Neural cell (in vitro differentiated cells): ENCODE results near the gene WDR1. TPM values are rescaled to one million over a fixed set of nuclear protein-coding genes. Genes with fewer than 3 reads are reported as not detected.

ENCODE experiments used
- H2AFZ ChIP-seq: fragments of 200-600, 300-800 bp; sonication (generic), shearing (Covaris generic); 2 replicates; pipeline ENCODE4 v1.6.0; 2014; ENCODE audit warnings: low read depth, mild to moderate bottlenecking, antibody characterized with exemption, low read length, moderate library complexity
- H3F3A ChIP-seq: fragments of 200-600 bp; shearing (Covaris generic); 2 replicates; pipeline ENCODE4 v1.6.1; 2016; ENCODE audit warnings: mild to moderate bottlenecking, moderate library complexity, mixed read lengths, antibody characterized with exemption, low read length; ENCODE audit not compliant: insufficient read depth, poor library complexity, severe bottlenecking
- H3K27ac ChIP-seq: fragments of 200-600, 300-800 bp; sonication (generic), shearing (Covaris generic); 2 replicates; pipeline ENCODE4 v1.5.1; 2014; ENCODE audit warnings: mild to moderate bottlenecking, low read length, moderate library complexity
- H3K27me3 ChIP-seq: fragments of 300-800, 200-600 bp; sonication (generic), shearing (Covaris generic); 2 replicates; pipeline ENCODE4 v1.6.0; 2014; ENCODE audit warnings: mild to moderate bottlenecking, low read depth, low read length, moderate library complexity; ENCODE audit not compliant: insufficient read depth
- H3K36me3 ChIP-seq: fragments of 300-800, 200-600 bp; sonication (generic), shearing (Covaris generic); 2 replicates; pipeline ENCODE4 v1.5.1; 2014; ENCODE audit warnings: mild to moderate bottlenecking, antibody characterized with exemption, low read length, moderate library complexity; ENCODE audit not compliant: insufficient read depth
- H3K4me2 ChIP-seq: fragments of 300-800, 200-600 bp; sonication (generic), shearing (Covaris generic); 2 replicates; pipeline ENCODE4 v1.6.0; 2014; ENCODE audit warnings: mild to moderate bottlenecking, low read length
- H3K4me3 ChIP-seq: fragments of 300-800, 200-600 bp; sonication (generic), shearing (Covaris generic); 2 replicates; pipeline ENCODE4 v1.5.1; 2014; ENCODE audit warnings: mild to moderate bottlenecking, low read length, moderate library complexity
- H3K79me2 ChIP-seq: fragments of 200-600 bp; shearing (Covaris generic); replicated peaks from 2 replicates; pipeline ENCODE4 v1.6.0; 2014; ENCODE audit warnings: mild to moderate bottlenecking, low read length, moderate library complexity; ENCODE audit not compliant: insufficient read depth
- H3K9ac ChIP-seq: fragments of 300-800, 200-600 bp; sonication (generic), shearing (Covaris generic); 2 replicates; pipeline ENCODE4 v1.6.1; 2016; ENCODE audit warnings: mild to moderate bottlenecking, low read length, mixed read lengths
- H3K9me2 ChIP-seq: fragments of 200-600 bp; shearing (Covaris generic); 2 replicates; pipeline ENCODE4 v1.6.1; 2016; ENCODE audit warnings: mild to moderate bottlenecking, low read length, mixed read lengths; ENCODE audit not compliant: insufficient read depth
- H3K9me3 ChIP-seq: fragments of 200-600, 300-800 bp; sonication (generic), shearing (Covaris generic); 2 replicates; pipeline ENCODE4 v1.6.1; 2016; ENCODE audit warnings: mild to moderate bottlenecking, mixed run types, low read length, moderate library complexity, mixed read lengths
- H4K20me1 ChIP-seq: fragments of 200-600 bp; shearing (Covaris generic); 2 replicates; pipeline ENCODE4 v1.6.1; 2016; ENCODE audit warnings: mild to moderate bottlenecking, mixed run types; ENCODE audit not compliant: insufficient read depth
- CTCF ChIP-seq: fragments of 450-650 bp; IDR thresholded peaks from 2 replicates; pipeline ENCODE4 v1.5.1; 2014; ENCODE audit warnings: antibody characterized with exemption, mild to moderate bottlenecking, moderate library complexity; ENCODE audit not compliant: poor library complexity, severe bottlenecking
- EP300 ChIP-seq: fragments of 450-650 bp; conservative IDR thresholded peaks from 2 replicates; pipeline ENCODE4 v1.6.1; 2014; ENCODE audit warnings: antibody characterized with exemption, mild to moderate bottlenecking, moderate library complexity; ENCODE audit not compliant: poor library complexity, severe bottlenecking
- EZH2 ChIP-seq: fragments of 200-600, 300-800 bp; shearing (Covaris generic), sonication (generic); IDR thresholded peaks from 2 replicates; pipeline ENCODE4 v1.6.1; 2014; ENCODE audit warnings: antibody characterized with exemption, low read length, borderline replicate concordance, mild to moderate bottlenecking; ENCODE audit not compliant: insufficient read depth, poor library complexity, severe bottlenecking
- MXI1 ChIP-seq: fragments of 450-650 bp; conservative IDR thresholded peaks from 2 replicates; pipeline ENCODE4 v1.6.1; 2014; ENCODE audit warnings: antibody characterized with exemption, mild to moderate bottlenecking; ENCODE audit not compliant: poor library complexity, severe bottlenecking
- POLR2AphosphoS5 ChIP-seq: IDR thresholded peaks from 2 replicates; pipeline ENCODE4 v1.6.1; 2012
- RAD21 ChIP-seq: fragments of 450-650 bp; conservative IDR thresholded peaks from 2 replicates; pipeline ENCODE4 v1.6.1; 2014; ENCODE audit warnings: antibody characterized with exemption, mild to moderate bottlenecking, moderate library complexity
- REST ChIP-seq: IDR thresholded peaks from 2 replicates; pipeline ENCODE4 v1.6.1; 2012; ENCODE audit warnings: borderline replicate concordance
- SMC3 ChIP-seq: fragments of 450-650 bp; conservative IDR thresholded peaks from 2 replicates; pipeline ENCODE4 v1.6.1; 2014; ENCODE audit warnings: antibody characterized with exemption, mild to moderate bottlenecking, moderate library complexity; ENCODE audit not compliant: poor library complexity
- TAF1 ChIP-seq: IDR thresholded peaks from 2 replicates; pipeline ENCODE4 v1.6.1; 2012; ENCODE audit warnings: low read depth
- polyA plus RNA-seq: library from polyadenylated mRNA; depleted of rRNA; stranded (reverse); fragments of >200 nt; gene quantifications from 2 replicates; pipeline ENCODE4 v1.2.3, GENCODE V29; 2014

The WDR1 gene
- polyA plus RNA-seq, 1 donor from 2014 or later: 106 TPM

- Histone ChIP-seq H4K20me1 (no peaks in the 10 kb centered on the region), H3K79me2 (no peaks in the 10 kb centered on the region)
Observed at GRCh38 chr4:10085386-10085785, 31.2 kb downstream of the WDR1 start.

GRCh38 chr4:10084651-10085358 is 31.8 kb downstream of the WDR1 start:
- Histone ChIP-seq H4K20me1 (no peaks in the 10 kb centered on the region), H3K79me2 (no peaks in the 10 kb centered on the region), H3K36me3 (peaks cover 5% of the 10 kb centered on the region), H3K4me3 (no peak overlapping the region), H3K9ac (no peak overlapping the region), H3K9me2 (no peaks in the 10 kb centered on the region), H3K27ac (no peak overlapping the region), H3K27me3 (no peaks in the 10 kb centered on the region), H3K4me2 (no peak overlapping the region), H3K9me3 (no peaks in the 10 kb centered on the region), H3F3A (no peaks in the 10 kb centered on the region), H2AFZ (no peak overlapping the region)
- TF ChIP-seq RAD21 (no peak), CTCF (no peak), SMC3 (no peak), MXI1 (no peak), EZH2 (no peak), POLR2AphosphoS5 (no peak), TAF1 (no peak), EP300 (no peak)

More at GRCh38 chr4:10085386-10085785, 31.2 kb downstream of the WDR1 start:
- Histone ChIP-seq H3K9me2 (no peaks in the 10 kb centered on the region), H3F3A (no peaks in the 10 kb centered on the region), H3K4me2 (no peak overlapping the region), H3K27ac (no peak overlapping the region), H3K9ac (no peak overlapping the region), H3K27me3 (no peaks in the 10 kb centered on the region), H2AFZ (no peak overlapping the region), H3K36me3 (peaks cover 5% of the 10 kb centered on the region), H3K9me3 (no peaks in the 10 kb centered on the region), H3K4me3 (no peak overlapping the region)
- no peak for TF ChIP-seq REST
- no peak for TF ChIP-seq TAF1
- no peak for TF ChIP-seq MXI1
- TF ChIP-seq SMC3: no peak
- TF ChIP-seq RAD21: no peak
- no peak for TF ChIP-seq POLR2AphosphoS5
- TF ChIP-seq CTCF: no peak
- TF ChIP-seq EZH2: no peak
- TF ChIP-seq EP300: no peak
